NCI-H2171 treated with DMSO at 0.1 percent for 48 hours (cell line): ENCODE measurements around the gene BNIP5.
A peak's percentile ranks its signal among the peaks of the same experiment; 100 is the strongest.
"Not testable (repeated sequence)": the region's sequence is repeated elsewhere in the genome, so short reads cannot be mapped to it uniquely, and the experiment has no call there.

ENCODE experiments used
- DNase-seq: peaks from one replicate; lab custom pipeline; 2025; lab: John Stamatoyannopoulos, UW

BNIP5 gene

GRCh38 chr6:36340618-36341454 lies 4.1 kb upstream of the BNIP5 start:
- peak; percentile 56 for DNase-seq

GRCh38 chr6:36340306-36340617 lies 3.6 kb upstream of the BNIP5 start:
- DNase-seq: no peak

- no peak for DNase-seq
Measured at GRCh38 chr6:36339146-36339545, 2.5 kb upstream of the BNIP5 start.

GRCh38 chr6:36338223-36338622 lies 1.5 kb upstream of the BNIP5 start:
- not testable (repeated sequence) for DNase-seq

GRCh38 chr6:36337814-36338213 lies 1.1 kb upstream of the BNIP5 start:
- no peak for DNase-seq

- DNase-seq: no peak
Measured at GRCh38 chr6:36336208-36336710, 429 bp downstream of the BNIP5 start.

- no peak for DNase-seq
Measured at GRCh38 chr6:36335465-36336207, 1.1 kb downstream of the BNIP5 start.

- DNase-seq: no peak
Measured at GRCh38 chr6:36334832-36335459, 1.7 kb downstream of the BNIP5 start.

GRCh38 chr6:36333931-36334725 lies 2.6 kb downstream of the BNIP5 start:
- no peak for DNase-seq

- DNase-seq: no peak
Measured at GRCh38 chr6:36333171-36333895, 3.4 kb downstream of the BNIP5 start.

- no peak for DNase-seq
Measured at GRCh38 chr6:36331381-36331780, 5.3 kb downstream of the BNIP5 start.

- DNase-seq: no peak
Measured at GRCh38 chr6:36330366-36330765, 6.3 kb downstream of the BNIP5 start.

GRCh38 chr6:36329798-36330291 lies 6.8 kb downstream of the BNIP5 start:
- DNase-seq: no peak

- DNase-seq: no peak
Measured at GRCh38 chr6:36328600-36328999, 8.1 kb downstream of the BNIP5 start.

GRCh38 chr6:36327919-36328236 lies 8.8 kb downstream of the BNIP5 start:
- DNase-seq: no peak

GRCh38 chr6:36327226-36327918 lies 9.3 kb downstream of the BNIP5 start:
- peak; percentile 26 for DNase-seq

GRCh38 chr6:36326356-36326995 lies 10.2 kb downstream of the BNIP5 start:
- DNase-seq: peak; percentile 51

- DNase-seq: no peak
Measured at GRCh38 chr6:36324715-36325114, 12.0 kb downstream of the BNIP5 start.

GRCh38 chr6:36324191-36324590 lies 12.5 kb downstream of the BNIP5 start:
- DNase-seq: no peak

- DNase-seq: no peak
Measured at GRCh38 chr6:36323062-36323461, 13.6 kb downstream of the BNIP5 start.
